ENCODE data around the gene TMEM74B.

Gene TMEM74B

GRCh38 chr20:1189827-1190226 lies 5.0 kb upstream of the TMEM74B start:
- H3K4me1 ChIP-seq (ENCODE audit: low read length), result peaks cover 4% of the 10 kb centered on the region; the same call in 1 of the 2 replicates

GRCh38 chr20:1188347-1188746 lies 3.6 kb upstream of the TMEM74B start:
- Histone ChIP-seq H3K79me2 (ENCODE audit: low read length) (no peaks in the 10 kb centered on the region), H3K4me1 (ENCODE audit: low read length) (peaks cover 4% of the 10 kb centered on the region; the same call in 1 of the 2 replicates), H3K9me2 (replicated peaks; ENCODE audit: insufficient read depth, low read length) (no peaks in the 10 kb centered on the region), H3K27me3 (replicated peaks; ENCODE audit: insufficient read depth, low read length) (no peaks in the 10 kb centered on the region), H3K27ac (ENCODE audit: low read length) (no peak overlapping the region), H3K9me3 (replicated peaks; ENCODE audit: insufficient read depth, low read length) (no peaks in the 10 kb centered on the region), H2AFZ (ENCODE audit: low read length) (no peak overlapping the region), H3F3A (ENCODE audit: insufficient read depth, low read length) (no peaks in the 10 kb centered on the region), H3K4me2 (ENCODE audit: low read depth, low read length) (no peak overlapping the region), H3K4me3 (ENCODE audit: low read length) (no peak overlapping the region), H4K20me1 (ENCODE audit: insufficient read depth, low read length) (no peaks in the 10 kb centered on the region), H3K36me3 (replicated peaks; ENCODE audit: insufficient read depth, low read length) (no peaks in the 10 kb centered on the region), H3K9ac (ENCODE audit: low read length) (no peak overlapping the region)
- DNase-seq, result no peak
- TF ChIP-seq, protein P1, sequence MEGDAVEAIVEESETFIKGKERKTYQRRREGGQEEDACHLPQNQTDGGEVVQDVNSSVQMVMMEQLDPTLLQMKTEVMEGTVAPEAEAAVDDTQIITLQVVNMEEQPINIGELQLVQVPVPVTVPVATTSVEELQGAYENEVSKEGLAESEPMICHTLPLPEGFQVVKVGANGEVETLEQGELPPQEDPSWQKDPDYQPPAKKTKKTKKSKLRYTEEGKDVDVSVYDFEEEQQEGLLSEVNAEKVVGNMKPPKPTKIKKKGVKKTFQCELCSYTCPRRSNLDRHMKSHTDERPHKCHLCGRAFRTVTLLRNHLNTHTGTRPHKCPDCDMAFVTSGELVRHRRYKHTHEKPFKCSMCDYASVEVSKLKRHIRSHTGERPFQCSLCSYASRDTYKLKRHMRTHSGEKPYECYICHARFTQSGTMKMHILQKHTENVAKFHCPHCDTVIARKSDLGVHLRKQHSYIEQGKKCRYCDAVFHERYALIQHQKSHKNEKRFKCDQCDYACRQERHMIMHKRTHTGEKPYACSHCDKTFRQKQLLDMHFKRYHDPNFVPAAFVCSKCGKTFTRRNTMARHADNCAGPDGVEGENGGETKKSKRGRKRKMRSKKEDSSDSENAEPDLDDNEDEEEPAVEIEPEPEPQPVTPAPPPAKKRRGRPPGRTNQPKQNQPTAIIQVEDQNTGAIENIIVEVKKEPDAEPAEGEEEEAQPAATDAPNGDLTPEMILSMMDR (IDR thresholded peaks at IDR 0.05; ENCODE audit: low read length), result no peak
- TF ChIP-seq EZH2 (optimal IDR thresholded peaks at IDR 0.05; ENCODE audit: low read depth, low read length) (no peak), EZH2phosphoT487 (IDR thresholded peaks at IDR 0.05; ENCODE audit: low read length) (no peak)

More at GRCh38 chr20:1189827-1190226, 5.0 kb upstream of the TMEM74B start:
- no peak overlapping the region for H3K4me3 ChIP-seq (ENCODE audit: low read length)
- no peak overlapping the region for H3K27ac ChIP-seq (ENCODE audit: low read length)
- no peaks in the 10 kb centered on the region for H3K79me2 ChIP-seq (ENCODE audit: low read length)
- H3K4me2 ChIP-seq (ENCODE audit: low read depth, low read length), result no peak overlapping the region
- DNase-seq, result no peak
- no peaks in the 10 kb centered on the region for H4K20me1 ChIP-seq (ENCODE audit: insufficient read depth, low read length)
- H3K27me3 ChIP-seq (replicated peaks; ENCODE audit: insufficient read depth, low read length), result no peaks in the 10 kb centered on the region
- H3K9me3 ChIP-seq (replicated peaks; ENCODE audit: insufficient read depth, low read length), result no peaks in the 10 kb centered on the region
- no peaks in the 10 kb centered on the region for H3F3A ChIP-seq (ENCODE audit: insufficient read depth, low read length)
- H3K36me3 ChIP-seq (replicated peaks; ENCODE audit: insufficient read depth, low read length), result no peaks in the 10 kb centered on the region
- TF ChIP-seq, protein P1 (IDR thresholded peaks at IDR 0.05; ENCODE audit: low read length), result no peak
- TF ChIP-seq EZH2 (optimal IDR thresholded peaks at IDR 0.05; ENCODE audit: low read depth, low read length) (no peak), EZH2phosphoT487 (IDR thresholded peaks at IDR 0.05; ENCODE audit: low read length) (no peak)
- no peaks in the 10 kb centered on the region for H3K9me2 ChIP-seq (replicated peaks; ENCODE audit: insufficient read depth, low read length)
- H3K9ac ChIP-seq (ENCODE audit: low read length), result no peak overlapping the region
- no peak overlapping the region for H2AFZ ChIP-seq (ENCODE audit: low read length)

DNA sequence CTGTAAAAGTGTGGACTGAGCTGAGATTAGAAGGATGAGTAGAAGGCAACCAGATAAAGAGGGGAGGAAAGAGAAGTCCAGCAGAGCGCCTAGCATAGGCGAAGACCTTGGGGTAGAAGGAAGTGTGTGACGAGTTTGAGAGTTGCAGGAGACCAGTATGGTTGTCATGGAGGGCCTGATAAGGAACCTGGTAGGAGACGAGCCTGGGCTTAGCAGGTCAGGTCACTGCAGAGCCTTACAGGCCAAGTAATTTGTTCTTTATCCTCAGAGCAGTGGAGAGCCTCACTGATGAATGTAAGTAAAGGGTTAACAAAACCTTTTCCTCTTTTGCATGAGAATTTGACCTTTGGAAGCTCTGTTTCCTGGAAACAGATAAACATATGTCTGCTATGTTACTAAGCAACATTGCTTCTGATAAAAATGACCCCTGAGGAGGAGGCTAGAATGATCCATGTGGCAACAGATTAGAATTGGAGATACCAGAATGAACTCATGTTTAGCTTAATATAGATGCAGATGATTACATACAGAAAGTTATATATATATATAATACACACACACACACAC lies 2.9 kb upstream of the TMEM74B start:
- DNase-seq, result no peak

More for the DNA sequence above, 2.9 kb upstream of the TMEM74B start:
- Histone ChIP-seq H3K27me3 (replicated peaks; ENCODE audit: insufficient read depth, low read length) (no peaks in the 10 kb centered on the region), H3K9me3 (replicated peaks; ENCODE audit: insufficient read depth, low read length) (no peaks in the 10 kb centered on the region), H3K36me3 (replicated peaks; ENCODE audit: insufficient read depth, low read length) (no peaks in the 10 kb centered on the region), H3K79me2 (ENCODE audit: low read length) (no peaks in the 10 kb centered on the region), H3K27ac (ENCODE audit: low read length) (no peak overlapping the region), H3K9me2 (replicated peaks; ENCODE audit: insufficient read depth, low read length) (no peaks in the 10 kb centered on the region), H3K4me1 (ENCODE audit: low read length) (peaks cover 4% of the 10 kb centered on the region; the same call in 1 of the 2 replicates), H3K4me3 (ENCODE audit: low read length) (no peak overlapping the region), H2AFZ (ENCODE audit: low read length) (no peak overlapping the region), H3F3A (ENCODE audit: insufficient read depth, low read length) (no peaks in the 10 kb centered on the region), H3K9ac (ENCODE audit: low read length) (no peak overlapping the region), H4K20me1 (ENCODE audit: insufficient read depth, low read length) (no peaks in the 10 kb centered on the region), H3K4me2 (ENCODE audit: low read depth, low read length) (no peak overlapping the region)
- TF ChIP-seq, protein P1 (IDR thresholded peaks at IDR 0.05; ENCODE audit: low read length), result no peak
- TF ChIP-seq EZH2 (optimal IDR thresholded peaks at IDR 0.05; ENCODE audit: low read depth, low read length), result no peak
- no peak for TF ChIP-seq EZH2phosphoT487 (IDR thresholded peaks at IDR 0.05; ENCODE audit: low read length)

All from MM.1S (cell line).